GM12865 (cell line): Measurements from ENCODE around the gene NOCT.
"Not testable (repeated sequence)": the region's sequence is repeated elsewhere in the genome, so short reads cannot be mapped to it uniquely, and the experiment has no call there.

Experiments used
- DNase-seq: peaks from one replicate; pipeline ENCODE4 v3.0.0; 2010; ENCODE audit warnings: low read depth
- H3K4me3 ChIP-seq: 2 replicates; pipeline ENCODE4 v1.5.1; 2011; ENCODE audit warnings: mild to moderate bottlenecking, low read depth, low read length, control low read depth
- TF ChIP-seq, protein P1 (sequence below): IDR thresholded peaks from 2 replicates; pipeline ENCODE4 v1.5.1; 2011; ENCODE audit warnings: low read length, control low read depth, low read depth, inconsistent platforms; ENCODE audit not compliant: insufficient read depth; ENCODE audit errors: missing control alignments

Gene NOCT

DNA sequence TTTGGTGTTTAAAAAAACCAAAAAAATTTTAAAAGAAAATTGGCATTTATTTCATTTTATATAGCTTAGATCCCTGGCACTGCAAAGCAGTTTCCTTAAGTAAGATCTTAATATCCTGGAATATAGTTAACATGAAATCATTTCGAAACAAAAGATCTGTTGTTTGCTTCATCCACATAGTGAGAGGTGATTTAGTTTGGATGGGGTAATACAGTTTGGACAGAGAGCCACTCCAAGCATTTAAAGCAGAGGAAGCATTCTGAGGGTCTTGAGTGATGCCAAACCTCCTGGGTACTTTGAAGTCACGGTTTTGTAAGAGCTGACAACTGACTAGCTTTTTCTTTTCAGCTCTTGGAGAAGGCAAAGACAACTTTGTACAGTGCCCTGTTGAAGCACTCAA, 28.7 kb downstream of the NOCT start:
- H3K4me3 ChIP-seq, result no peak overlapping the region
- TF ChIP-seq, protein P1, sequence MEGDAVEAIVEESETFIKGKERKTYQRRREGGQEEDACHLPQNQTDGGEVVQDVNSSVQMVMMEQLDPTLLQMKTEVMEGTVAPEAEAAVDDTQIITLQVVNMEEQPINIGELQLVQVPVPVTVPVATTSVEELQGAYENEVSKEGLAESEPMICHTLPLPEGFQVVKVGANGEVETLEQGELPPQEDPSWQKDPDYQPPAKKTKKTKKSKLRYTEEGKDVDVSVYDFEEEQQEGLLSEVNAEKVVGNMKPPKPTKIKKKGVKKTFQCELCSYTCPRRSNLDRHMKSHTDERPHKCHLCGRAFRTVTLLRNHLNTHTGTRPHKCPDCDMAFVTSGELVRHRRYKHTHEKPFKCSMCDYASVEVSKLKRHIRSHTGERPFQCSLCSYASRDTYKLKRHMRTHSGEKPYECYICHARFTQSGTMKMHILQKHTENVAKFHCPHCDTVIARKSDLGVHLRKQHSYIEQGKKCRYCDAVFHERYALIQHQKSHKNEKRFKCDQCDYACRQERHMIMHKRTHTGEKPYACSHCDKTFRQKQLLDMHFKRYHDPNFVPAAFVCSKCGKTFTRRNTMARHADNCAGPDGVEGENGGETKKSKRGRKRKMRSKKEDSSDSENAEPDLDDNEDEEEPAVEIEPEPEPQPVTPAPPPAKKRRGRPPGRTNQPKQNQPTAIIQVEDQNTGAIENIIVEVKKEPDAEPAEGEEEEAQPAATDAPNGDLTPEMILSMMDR, result no peak
- DNase-seq, result no peak

DNA sequence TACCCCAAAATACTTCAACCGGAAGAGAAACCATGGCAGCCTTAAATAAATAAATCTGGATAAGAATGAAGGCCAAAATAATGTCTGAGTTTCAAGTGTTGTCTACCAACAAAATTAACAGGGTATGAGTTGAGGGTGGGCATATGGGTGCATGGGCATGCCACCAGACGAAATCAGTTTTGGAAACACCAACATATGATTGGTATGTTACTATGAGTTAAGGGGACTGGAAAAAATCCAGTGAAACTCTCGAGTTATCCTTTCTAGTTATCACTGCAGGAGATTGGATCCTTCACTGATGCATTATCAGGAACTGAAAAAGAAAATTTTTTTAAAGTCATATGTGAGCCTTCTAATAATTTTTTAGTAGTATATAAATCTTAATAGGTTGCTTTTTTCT, 32.4 kb downstream of the NOCT start:
- TF ChIP-seq, protein P1, result no peak
- H3K4me3 ChIP-seq, result no peak overlapping the region
- DNase-seq, result no peak

GRCh38 chr4:139050446-139050845, 34.9 kb downstream of the NOCT start:
- DNase-seq, result no peak
- H3K4me3 ChIP-seq, result no peak overlapping the region
- TF ChIP-seq, protein P1, result no peak

DNA sequence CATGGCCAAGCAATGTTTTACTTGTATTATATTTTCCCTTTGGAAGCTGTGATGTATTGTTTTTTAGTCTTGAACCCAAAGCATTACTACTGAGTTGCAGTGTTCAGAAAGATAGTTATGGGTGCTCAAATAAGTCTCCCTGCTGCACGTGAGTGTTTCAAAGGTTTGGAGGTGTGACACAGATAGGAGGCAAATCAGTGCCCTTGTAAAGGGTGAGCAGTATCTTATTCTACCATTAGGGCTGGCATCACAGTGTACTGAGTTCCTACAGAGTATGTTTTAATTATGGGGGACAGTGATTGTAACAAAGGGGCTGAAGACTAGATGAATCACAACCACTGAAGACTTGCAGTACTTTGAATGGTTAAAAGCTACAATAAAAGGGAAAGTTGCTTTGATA, 38.3 kb downstream of the NOCT start:
- TF ChIP-seq, protein P1, result no peak
- H3K4me3 ChIP-seq, result no peak overlapping the region
- no peak for DNase-seq

DNA sequence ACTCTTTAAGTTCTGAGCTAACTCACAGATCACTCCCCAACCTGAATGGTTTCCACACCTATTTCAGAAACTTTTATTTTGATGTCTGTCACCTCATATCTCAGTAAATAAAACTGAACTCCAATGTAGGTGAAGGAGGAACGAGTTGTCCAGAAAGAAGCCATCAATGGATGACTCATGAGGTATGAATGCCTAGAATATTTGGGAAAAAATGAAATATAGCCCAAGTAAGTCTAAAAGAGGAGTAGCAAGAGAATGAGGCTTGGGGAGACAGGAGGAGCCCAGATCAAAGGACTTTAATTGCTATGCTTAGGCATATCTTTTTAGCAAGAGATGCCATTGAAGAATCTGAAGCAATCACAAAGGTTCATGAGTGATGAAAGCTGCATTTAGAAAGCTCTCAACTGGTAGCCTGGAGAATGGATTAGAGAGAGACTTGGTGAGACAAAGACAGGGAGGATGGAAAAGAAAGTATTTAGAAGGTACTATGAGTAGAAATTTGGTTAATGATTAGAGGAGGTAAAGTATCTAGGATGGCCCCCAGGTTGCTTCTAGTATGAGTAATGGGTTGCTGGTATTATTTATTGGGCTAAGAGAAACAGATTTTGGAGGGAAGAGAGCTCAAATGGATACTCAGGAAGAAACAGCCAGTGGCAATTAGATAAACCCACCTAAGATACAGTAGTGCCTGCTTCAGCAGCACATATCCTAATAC, 39.4 kb downstream of the NOCT start:
- DNase-seq, result no peak
- H3K4me3 ChIP-seq, result no peak overlapping the region
- TF ChIP-seq, protein P1, result no peak

DNA sequence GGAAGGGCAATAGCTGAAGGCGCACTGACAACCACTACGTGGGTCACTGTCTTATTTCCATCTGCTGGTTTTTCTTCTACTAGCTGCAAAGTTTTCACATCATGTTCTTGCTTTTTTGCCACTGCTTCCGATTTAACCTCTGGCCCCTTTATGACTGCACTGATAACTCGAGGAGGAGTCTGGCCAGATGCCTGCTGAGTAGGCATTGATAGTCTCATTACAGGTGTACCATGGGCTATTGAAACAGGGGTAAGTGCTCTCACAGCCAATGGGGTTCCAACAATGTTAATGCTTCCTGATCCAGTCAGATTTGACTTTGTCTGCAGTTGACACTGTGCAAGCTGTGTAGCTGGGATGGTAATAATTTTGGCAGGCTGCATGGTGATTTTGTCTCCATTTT, 43.4 kb downstream of the NOCT start:
- H3K4me3 ChIP-seq, DNase-seq: not testable (repeated sequence)

DNA sequence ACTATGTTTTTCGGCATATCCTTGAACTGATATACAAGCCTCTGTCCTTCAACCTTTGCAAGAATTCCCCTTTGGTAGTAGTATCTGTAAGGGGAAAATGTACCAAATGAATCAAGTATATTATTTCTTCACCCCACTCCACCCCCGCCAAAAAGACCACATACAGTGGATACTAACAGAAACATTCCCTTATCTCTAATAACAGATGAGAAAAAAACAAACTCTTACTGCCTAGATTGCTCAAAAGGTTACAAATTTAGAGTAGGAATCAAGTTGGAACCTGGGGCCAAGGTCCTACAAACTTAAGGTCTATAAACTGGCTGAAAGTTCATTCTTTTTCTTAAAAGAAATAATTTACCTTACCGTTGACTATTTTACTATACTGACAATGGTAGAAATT, 45.0 kb downstream of the NOCT start:
- TF ChIP-seq, protein P1, result no peak
- DNase-seq, result no peak
- no peak overlapping the region for H3K4me3 ChIP-seq
